GM12892 (cell line): ENCODE data around the gene GRPEL1.

Experiments used
- POLR2A ChIP-seq: IDR thresholded peaks from 2 replicates; pipeline ENCODE4 v1.6.1; 2011; ENCODE audit warnings: low read depth, low read length, control low read depth
- POLR2AphosphoS5 ChIP-seq: IDR thresholded peaks from 2 replicates; pipeline ENCODE4 v1.6.1; 2011; ENCODE audit warnings: low read depth, low read length, control low read depth

DNA sequence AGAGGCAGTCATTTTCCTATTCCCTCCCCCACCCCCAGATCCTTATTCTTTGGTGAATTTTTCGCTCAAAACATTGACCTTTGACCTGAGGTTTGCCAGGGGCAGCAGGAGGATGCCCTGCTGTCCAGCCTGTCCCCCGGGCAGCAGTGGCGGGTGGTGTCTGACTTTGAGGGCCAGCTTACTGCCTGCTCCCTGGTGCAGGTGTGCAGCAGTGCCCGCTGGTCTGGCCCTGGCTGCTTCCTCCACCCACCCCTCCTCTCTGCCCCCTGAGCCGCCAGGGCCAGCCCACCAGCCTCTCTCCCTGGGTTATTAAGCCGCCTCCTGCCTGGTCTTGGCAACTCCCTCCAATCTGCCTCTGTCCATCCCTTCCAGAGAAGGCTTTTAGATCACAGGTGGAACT is 40.8 kb upstream of the GRPEL1 start:
- TF ChIP-seq POLR2AphosphoS5 = no peak
- no peak for TF ChIP-seq POLR2A
